Epithelial cell of proximal tubule (primary cell): Measurements from ENCODE around the gene OCRL. TPM values are rescaled to one million over a fixed set of nuclear protein-coding genes. Genes with fewer than 3 reads are reported as not detected.

Experiments used
- DNase-seq: peaks from one replicate; pipeline ENCODE4 v3.0.0-alpha.2; 2011; ENCODE audit warnings: low read depth
- H3K4me3 ChIP-seq: 2 replicates; pipeline ENCODE4 v1.5.1; 2011; ENCODE audit warnings: low read depth, mild to moderate bottlenecking, low read length
- total RNA-seq: library from RNA; depleted of rRNA; stranded (reverse); fragments of >200 nt; gene quantifications from 2 replicates; pipeline ENCODE4 v1.2.3, GENCODE V29; 2015
- TF ChIP-seq, protein P1 (sequence below): conservative IDR thresholded peaks from 2 replicates; pipeline ENCODE4 v1.5.1; 2012; ENCODE audit warnings: low read depth, mild to moderate bottlenecking, low read length

OCRL gene
- total RNA-seq, 1 donor from 2014 or later = 12.7 TPM

DNA sequence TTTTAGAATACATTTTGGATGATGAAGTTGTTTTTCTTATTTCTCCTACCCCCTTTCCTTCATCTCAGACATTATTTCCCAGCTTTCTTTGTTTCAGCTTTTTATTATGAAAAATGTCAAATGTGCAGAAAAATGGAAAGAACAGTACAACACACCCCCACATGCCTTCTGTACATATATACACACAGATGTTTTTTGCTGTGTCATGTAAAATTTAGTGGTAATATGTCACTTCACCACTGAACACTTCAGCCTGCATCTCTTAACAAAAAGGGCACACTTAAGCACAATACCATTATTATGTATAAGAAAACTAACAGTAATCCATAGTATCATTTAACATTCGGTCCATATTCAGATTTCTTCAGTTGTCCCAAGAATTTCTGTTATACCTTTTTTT lies 37.8 kb downstream of the OCRL start:
- no peak overlapping the region for H3K4me3 ChIP-seq
- TF ChIP-seq, protein P1, sequence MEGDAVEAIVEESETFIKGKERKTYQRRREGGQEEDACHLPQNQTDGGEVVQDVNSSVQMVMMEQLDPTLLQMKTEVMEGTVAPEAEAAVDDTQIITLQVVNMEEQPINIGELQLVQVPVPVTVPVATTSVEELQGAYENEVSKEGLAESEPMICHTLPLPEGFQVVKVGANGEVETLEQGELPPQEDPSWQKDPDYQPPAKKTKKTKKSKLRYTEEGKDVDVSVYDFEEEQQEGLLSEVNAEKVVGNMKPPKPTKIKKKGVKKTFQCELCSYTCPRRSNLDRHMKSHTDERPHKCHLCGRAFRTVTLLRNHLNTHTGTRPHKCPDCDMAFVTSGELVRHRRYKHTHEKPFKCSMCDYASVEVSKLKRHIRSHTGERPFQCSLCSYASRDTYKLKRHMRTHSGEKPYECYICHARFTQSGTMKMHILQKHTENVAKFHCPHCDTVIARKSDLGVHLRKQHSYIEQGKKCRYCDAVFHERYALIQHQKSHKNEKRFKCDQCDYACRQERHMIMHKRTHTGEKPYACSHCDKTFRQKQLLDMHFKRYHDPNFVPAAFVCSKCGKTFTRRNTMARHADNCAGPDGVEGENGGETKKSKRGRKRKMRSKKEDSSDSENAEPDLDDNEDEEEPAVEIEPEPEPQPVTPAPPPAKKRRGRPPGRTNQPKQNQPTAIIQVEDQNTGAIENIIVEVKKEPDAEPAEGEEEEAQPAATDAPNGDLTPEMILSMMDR = no peak
- no peak for DNase-seq

DNA sequence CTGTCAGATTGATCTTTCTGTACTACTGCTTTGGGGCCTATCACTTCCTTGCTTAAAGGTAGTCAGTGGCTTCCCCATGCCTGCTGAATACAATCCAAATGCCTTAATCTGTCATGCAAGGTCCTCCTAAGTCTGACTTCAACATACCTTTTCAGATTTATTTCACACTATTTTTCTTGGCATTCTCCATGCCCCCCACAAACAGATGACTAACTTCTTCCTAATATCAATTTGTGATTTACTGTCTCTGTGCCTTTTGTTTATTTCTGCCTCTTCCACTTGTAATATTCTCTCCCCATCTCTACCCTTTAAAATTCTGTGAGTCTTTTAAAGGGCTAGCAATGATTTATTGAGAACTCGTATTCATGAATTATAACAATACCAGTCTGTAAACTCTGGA lies 41.8 kb downstream of the OCRL start:
- TF ChIP-seq, protein P1 = no peak

DNA sequence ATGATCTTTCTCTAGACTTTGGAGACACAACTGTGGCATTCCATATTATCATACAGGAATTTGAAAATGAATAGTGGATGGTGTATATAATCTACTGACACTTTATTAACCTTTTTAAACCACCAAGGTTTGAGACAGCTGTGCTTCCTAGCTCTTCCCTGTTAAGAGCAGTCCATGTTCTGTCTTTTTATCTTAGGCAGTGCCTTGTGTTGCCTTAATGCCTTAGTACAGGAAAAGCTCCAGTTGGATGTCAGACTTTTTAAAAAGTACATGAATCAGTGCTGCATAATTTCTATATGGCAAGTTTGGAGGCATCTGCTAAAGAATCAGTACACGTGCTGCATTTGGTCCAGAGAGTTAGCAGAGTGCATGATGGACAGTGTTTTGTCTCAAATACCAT lies 45.1 kb downstream of the OCRL start:
- DNase-seq = no peak
- H3K4me3 ChIP-seq = no peak overlapping the region
- TF ChIP-seq, protein P1 = no peak

More for the DNA sequence above, 41.8 kb downstream of the OCRL start:
- H3K4me3 ChIP-seq = no peak overlapping the region
- no peak for DNase-seq

DNA sequence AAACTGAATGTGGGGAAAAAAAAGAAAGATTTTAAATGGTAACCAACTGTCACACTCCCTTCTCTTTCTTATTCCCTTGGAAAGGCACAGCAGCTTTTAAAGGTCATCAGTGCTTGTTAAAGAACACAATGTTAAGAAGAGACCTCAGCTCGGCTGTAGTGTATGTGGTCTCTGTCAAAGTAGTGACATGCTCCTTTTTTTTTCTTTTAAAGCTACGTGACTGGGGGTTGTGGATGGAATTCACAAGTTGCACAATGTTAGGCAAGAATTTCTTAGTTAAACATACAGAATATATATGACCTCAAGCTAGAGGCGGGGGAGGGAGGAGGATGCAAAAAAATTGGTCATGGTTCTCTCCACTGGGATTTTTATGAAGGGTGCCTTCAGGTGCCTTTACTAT lies 45.6 kb downstream of the OCRL start:
- H3K4me3 ChIP-seq = no peak overlapping the region
- no peak for DNase-seq
- TF ChIP-seq, protein P1 = no peak

DNA sequence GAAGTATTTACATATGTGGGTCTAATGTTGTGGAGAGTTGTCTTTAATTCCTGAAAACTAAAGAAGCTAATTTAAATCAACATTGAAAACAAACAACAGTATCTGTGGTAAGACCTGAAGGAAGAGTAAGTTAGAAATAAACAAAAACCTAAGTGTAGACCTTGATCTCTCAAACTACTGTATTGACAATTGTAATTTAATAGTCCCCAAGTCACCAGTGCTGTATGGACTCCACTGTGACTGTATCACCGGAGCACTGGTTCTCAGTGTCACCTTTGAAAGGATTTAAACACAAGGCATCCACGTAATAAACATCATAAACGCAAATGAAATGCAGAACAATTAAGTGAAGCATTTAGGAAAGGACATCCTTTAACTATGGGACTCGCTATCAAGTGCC lies 46.4 kb downstream of the OCRL start:
- TF ChIP-seq, protein P1 = no peak

DNA sequence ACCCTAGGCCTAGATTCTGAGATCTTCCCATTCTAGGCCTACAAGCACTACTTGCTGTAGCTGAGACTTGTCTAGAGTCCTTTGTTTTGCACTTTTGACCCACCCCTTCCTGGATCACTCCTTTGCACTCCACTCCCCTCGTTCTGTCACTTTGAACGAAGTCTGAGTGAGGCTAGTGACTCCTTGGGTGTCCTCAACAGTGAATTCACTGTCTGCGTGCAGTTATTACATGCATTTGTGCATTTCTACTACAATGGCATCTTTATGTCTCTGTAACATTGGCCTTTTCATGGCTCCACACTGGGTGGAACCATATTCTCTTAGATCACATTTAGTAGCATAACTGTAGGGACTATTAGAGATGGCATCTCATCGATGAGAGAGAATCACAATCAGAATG lies 50.5 kb downstream of the OCRL start:
- TF ChIP-seq, protein P1 = no peak
- no peak for DNase-seq
- no peak overlapping the region for H3K4me3 ChIP-seq

More for the DNA sequence above, 46.4 kb downstream of the OCRL start:
- no peak for DNase-seq
- no peak overlapping the region for H3K4me3 ChIP-seq

DNA sequence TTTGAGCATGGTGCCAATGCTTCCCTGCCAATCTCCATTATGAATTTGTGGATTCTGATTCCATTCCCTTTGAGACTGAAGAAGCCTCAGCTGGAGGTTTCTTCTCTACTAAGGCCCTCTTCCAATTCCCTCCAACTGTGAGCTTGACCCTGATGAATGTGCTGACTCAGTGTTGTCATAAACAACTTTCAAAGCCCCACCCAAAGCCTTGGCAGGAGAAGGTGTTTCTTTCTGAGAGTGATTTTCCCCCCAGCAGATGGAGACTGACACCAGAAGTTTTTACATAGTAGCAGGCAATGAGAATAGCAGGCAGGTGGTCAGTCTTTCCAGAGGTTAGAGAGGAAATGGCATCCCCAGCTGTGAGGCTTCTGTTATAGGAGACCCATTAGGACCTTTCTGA lies 53.1 kb downstream of the OCRL start:
- no peak overlapping the region for H3K4me3 ChIP-seq
- TF ChIP-seq, protein P1 = no peak
- DNase-seq = no peak
